Stimulated activated naive CD8-positive, alpha-beta T cell treated with anti-CD3 and anti-CD28 coated beads, Interleukin-15, amount 100 ng/mL, for 72 hours (primary cell): ENCODE measurements around the gene MALSU1.

Source experiments
- ATAC-seq: fragments of 150-1000 bp; cut with Tn5 transposase; 2 replicates; pipeline ENCODE4 v1.10.0; 2021; ENCODE audit warnings: mild to moderate bottlenecking, moderate library complexity
- DNase-seq, 2 donors: peaks; one replicate each; pipeline ENCODE4 v3.0.0; 2021 to 2022
- H3K27ac Mint-ChIP-seq, 2 donors: one replicate each; pipeline ENCODE4 v1.8.0; 2022; ENCODE audit warnings: mild to moderate bottlenecking in 2 of 2, mixed read lengths in 2 of 2, moderate library complexity in 2 of 2
- H3K27me3 Mint-ChIP-seq: one replicate; pipeline ENCODE4 v1.8.0; 2022; ENCODE audit warnings: mixed read lengths
- H3K4me1 Mint-ChIP-seq: one replicate; pipeline ENCODE4 v1.8.0; 2022; ENCODE audit warnings: mild to moderate bottlenecking, mixed read lengths
- H3K4me3 Mint-ChIP-seq, 2 donors: one replicate each; pipeline ENCODE4 v1.8.0; 2022; ENCODE audit warnings: mild to moderate bottlenecking in 2 of 2, mixed read lengths in 2 of 2, moderate library complexity in 1 of 2
- H3K9me3 Mint-ChIP-seq, 2 donors: one replicate each; pipeline ENCODE4 v1.8.0; 2022; ENCODE audit warnings: mixed read lengths in 2 of 2

Gene MALSU1

DNA sequence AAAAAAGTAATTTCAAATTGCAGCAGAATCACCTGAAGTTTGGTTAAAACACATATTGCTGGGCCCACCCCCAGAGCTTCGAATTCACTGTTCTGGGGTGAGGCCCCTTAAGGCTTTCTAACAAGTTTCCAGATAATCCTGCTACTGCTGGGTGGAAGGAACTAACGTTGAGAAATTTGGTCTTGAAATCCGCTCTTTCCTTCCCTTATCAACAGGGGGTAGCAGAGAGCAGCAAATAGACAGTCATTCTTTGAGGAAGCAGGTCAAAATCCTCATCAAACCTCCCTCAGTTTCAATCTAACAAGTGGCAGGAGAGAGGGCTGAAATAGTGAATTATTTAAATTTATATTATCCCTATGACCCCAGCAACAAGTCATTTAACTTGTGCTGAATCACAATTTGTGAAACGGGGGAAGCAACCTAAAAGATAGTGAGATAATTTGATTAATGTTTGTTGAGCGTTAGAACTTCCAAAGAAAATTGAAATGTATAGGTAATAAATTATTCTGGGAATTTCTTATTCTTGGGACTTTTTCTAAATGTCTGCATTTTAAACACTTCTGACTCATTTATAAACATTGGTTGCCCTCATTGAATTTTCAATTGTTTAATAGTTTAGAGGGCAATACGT, 21.7 kb upstream of the MALSU1 start:
- peaks cover under 1% of the 10 kb centered on the region for H3K27me3 Mint-ChIP-seq
- H3K9me3 Mint-ChIP-seq, result no peaks in the 10 kb centered on the region
- H3K4me3 Mint-ChIP-seq, result no peak overlapping the region
- ATAC-seq, result peak; percentile 35
- no peak overlapping the region for H3K27ac Mint-ChIP-seq
- H3K4me1 Mint-ChIP-seq, result peaks cover 20% of the 10 kb centered on the region
- peak; percentile 33 to 42 for DNase-seq

DNA sequence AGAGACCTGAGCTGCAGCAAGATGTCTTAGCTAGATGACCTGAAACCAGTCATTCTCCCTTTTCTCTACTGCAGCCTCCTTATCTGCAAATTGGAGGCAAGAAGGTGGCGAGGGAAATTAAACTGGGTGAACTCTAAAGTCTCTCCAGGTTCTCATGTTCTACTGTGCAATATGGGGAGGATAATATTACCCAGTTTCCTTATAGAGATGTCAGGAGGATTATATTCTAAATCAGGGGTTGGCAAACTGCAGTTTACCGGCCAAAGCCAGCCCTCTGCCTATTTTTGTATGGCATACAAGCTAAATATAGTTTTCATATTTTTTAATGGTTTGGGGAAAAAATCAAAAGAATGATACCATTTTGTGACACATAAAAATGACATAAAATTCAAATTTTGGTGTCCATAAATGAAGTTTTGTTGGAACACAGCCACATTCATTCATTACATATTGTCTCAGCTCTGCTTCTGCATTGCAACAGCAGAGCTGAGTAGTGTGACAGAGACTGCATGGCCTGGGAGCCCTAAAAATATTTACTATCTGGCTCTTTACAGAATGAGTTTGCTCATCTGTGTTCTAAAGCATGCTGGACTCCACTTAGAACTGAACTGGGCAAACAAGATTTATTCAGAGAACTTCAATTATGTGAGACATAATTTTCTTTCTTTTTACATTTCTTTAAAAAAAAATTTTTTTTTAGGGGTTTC, 19.2 kb upstream of the MALSU1 start:
- Mint-ChIP-seq H3K27me3 (no peaks in the 10 kb centered on the region), H3K4me1 (peaks cover 11% of the 10 kb centered on the region), H3K4me3 (no peak overlapping the region), H3K9me3 (no peaks in the 10 kb centered on the region), H3K27ac (no peak overlapping the region)
- DNase-seq, result no peak
- no peak for ATAC-seq

DNA sequence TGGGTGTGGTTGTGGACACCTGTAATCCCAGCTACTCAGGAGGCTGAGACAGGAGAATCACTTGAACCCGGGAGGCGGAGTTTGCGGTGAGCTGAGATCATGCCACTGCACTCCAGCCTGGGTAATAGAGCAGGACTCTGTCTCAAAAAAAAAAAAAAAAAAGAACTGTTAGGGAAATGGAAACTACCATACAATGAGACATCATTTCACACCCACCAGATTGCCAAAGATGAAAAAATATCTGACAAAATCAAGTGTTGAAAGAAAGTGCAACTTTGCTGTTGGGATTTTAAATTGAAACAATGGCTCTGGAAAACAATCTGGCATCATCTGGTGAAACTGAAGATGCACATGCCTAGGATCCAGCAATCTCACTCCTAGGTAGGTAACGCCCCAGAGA, 16.1 kb upstream of the MALSU1 start:
- no peak overlapping the region for H3K4me3 Mint-ChIP-seq
- peaks cover 19% of the 10 kb centered on the region for H3K4me1 Mint-ChIP-seq
- H3K27me3 Mint-ChIP-seq, result no peaks in the 10 kb centered on the region
- no peak overlapping the region for H3K27ac Mint-ChIP-seq
- DNase-seq (no peak), ATAC-seq (no peak)
- peaks cover 0 to 4% of the 10 kb centered on the region in 2 donors for H3K9me3 Mint-ChIP-seq

DNA sequence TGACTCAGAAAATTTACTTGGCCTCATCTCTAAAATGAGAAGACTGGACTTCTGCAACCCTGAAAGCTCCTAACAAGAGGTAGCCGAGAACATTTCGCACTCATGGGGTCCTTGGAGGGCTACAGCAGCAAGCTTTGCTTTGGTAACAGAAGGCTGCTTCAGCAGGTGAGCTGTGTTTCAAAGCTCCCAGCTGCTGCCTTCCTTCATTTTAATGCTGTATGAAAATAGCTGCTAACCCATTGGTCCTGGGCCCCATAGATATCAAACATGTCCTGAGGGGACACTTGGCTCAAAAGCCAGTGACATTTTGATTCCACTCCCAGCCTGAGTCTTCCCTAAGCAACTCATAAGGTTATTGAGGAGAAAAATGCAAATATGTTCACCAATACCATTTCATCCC, 14.3 kb upstream of the MALSU1 start:
- DNase-seq (no peak), ATAC-seq (no peak)
- H3K9me3 Mint-ChIP-seq, result peaks cover 0 to 5% of the 10 kb centered on the region in 2 donors
- H3K4me1 Mint-ChIP-seq, result peaks cover 27% of the 10 kb centered on the region
- H3K27ac Mint-ChIP-seq, result no peak overlapping the region
- no peaks in the 10 kb centered on the region for H3K27me3 Mint-ChIP-seq
- H3K4me3 Mint-ChIP-seq, result no peak overlapping the region

DNA sequence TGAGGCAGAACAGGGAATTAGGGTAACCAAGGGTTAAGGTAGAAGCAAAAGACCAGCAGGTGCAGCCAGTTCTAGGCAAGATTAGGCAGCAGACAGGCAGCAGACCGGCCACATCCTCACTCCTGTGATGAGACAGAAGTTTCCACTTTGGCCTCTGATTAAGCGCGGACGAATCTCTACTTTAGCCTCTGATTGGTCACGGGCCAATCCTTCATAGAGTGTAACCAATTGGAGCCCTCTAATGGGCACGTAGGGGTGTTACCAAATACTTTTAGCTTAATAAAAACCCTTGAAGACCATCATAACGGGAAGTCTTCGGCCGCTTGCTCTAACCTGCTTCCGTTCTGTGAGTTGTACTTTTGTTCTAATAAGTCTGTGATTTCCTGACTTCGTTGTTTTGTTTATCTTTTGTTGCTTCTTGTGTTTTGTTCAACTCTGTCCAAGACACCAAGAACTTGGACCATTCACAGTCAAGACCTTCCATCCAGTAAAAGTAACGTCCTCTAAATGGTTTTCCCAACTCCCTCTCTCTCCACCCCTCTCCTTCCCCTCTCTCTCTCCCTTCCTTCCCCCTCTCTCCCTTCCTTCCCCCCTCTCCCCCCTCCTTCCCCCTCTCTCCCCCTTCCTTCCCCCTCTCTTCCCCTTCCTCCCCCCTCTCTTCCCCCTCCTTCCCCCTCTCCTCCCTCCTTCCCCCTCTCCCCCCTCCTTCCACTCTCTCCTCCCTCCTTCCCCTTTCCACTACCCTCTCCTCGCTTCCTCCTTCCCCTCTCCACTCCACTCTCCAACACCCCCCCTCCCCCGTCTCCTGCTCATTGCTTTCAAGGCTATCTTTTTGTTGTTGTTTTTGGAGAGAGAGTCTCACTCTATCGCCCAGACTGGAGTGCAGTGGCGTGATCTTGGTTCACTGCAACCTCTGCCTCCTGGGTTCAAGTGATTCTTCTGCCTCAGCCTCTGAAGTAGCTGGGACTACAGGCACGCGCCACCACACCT, 13.2 kb upstream of the MALSU1 start:
- Mint-ChIP-seq H3K9me3 (peaks cover 0 to 5% of the 10 kb centered on the region in 2 donors), H3K4me1 (peaks cover 27% of the 10 kb centered on the region), H3K4me3 (no peak overlapping the region), H3K27ac (no peak overlapping the region), H3K27me3 (no peaks in the 10 kb centered on the region)
- DNase-seq (no peak), ATAC-seq (no peak)

DNA sequence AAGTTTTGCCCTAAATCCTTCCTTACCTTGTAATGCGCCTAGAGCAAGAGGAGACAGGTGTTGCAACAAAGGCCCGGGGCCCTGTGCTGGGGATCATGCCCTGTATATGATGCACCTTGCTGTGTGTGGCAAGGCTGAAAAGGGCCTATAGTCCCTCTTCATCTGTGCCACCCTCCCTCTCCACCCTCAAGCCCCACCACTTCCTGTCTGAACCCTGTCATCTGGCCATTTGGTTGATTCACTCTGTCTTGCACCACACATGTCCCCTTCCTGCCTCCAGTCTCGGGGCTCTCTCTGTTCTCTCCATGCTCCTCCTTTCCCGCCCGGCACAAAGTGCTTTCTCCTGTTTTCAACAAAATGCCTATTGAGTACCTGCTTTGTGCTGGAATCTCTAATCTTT, 11.5 kb upstream of the MALSU1 start:
- ATAC-seq (peak; percentile 94), DNase-seq (peak; percentile 9 to 42)
- H3K4me1 Mint-ChIP-seq, result peaks cover 30% of the 10 kb centered on the region
- peaks cover 0 to 5% of the 10 kb centered on the region in 2 donors for H3K9me3 Mint-ChIP-seq
- H3K4me3 Mint-ChIP-seq, result no peak overlapping the region
- H3K27ac Mint-ChIP-seq, result peak overlapping the region in 1 of 2 donors; percentile 41
- no peaks in the 10 kb centered on the region for H3K27me3 Mint-ChIP-seq

DNA sequence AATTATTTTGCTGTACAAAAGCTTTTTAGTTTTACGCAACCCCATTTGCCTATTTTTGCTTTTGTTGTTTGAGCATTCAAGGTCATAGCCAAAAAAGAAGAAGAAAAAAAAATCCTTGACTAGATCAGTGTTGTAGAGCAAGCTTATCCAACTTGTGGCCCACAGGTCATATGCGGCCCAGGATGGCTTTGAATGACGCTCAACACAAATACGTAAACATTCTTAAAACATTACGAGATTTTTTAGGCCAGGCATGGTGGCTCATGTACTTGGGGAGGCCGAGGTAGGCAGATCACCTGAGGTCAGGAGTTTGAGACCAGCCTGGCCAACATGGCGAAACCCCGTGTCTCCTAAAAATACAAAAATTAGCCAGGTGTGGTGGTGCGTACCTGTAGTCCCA, 8.1 kb upstream of the MALSU1 start:
- DNase-seq (no peak), ATAC-seq (no peak)
- H3K9me3 Mint-ChIP-seq, result peaks cover 0 to 5% of the 10 kb centered on the region in 2 donors
- no peak overlapping the region for H3K4me3 Mint-ChIP-seq
- no peak overlapping the region for H3K27ac Mint-ChIP-seq
- peaks cover 21% of the 10 kb centered on the region for H3K4me1 Mint-ChIP-seq
- H3K27me3 Mint-ChIP-seq, result no peaks in the 10 kb centered on the region

GRCh38 chr7:23291957-23292560, 7.1 kb upstream of the MALSU1 start:
- Mint-ChIP-seq H3K27me3 (no peaks in the 10 kb centered on the region), H3K27ac (peak overlapping the region in 1 of 2 donors; percentile 82), H3K4me3 (no peak overlapping the region), H3K9me3 (peaks cover 0 to 5% of the 10 kb centered on the region in 2 donors), H3K4me1 (peaks cover 21% of the 10 kb centered on the region)
- DNase-seq (no peak), ATAC-seq (no peak)

DNA sequence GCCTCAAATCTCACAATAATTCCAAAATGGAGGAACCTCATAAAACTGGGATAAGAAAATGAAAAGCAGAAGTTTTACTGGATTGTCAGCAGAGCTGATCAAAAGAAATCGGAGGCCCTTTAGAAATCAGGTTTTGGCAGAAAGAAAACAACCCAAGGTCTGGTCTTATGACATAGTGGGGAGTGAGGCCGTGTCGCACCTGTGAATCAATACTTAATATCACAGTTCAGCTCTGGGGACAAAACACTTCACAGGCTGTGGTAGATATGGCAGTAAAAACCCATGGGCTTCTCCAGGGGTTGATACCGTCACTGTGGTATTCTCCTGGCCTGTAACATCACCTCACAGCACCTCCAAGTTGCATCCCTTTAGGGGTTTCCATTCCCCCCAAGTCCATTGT, 6.5 kb upstream of the MALSU1 start:
- ATAC-seq (no peak), DNase-seq (no peak)
- peaks cover under 1 to 5% of the 10 kb centered on the region in 2 donors for H3K9me3 Mint-ChIP-seq
- no peaks in the 10 kb centered on the region for H3K27me3 Mint-ChIP-seq
- H3K4me3 Mint-ChIP-seq, result no peak overlapping the region
- peaks cover 19% of the 10 kb centered on the region for H3K4me1 Mint-ChIP-seq
- no peak overlapping the region for H3K27ac Mint-ChIP-seq

- no peak overlapping the region for H3K4me3 Mint-ChIP-seq
Measured at GRCh38 chr7:23293500-23294073, 5.6 kb upstream of the MALSU1 start.

GRCh38 chr7:23294549-23295400, 4.4 kb upstream of the MALSU1 start:
- DNase-seq, result no peak
- Mint-ChIP-seq H3K4me1 (peaks cover 12% of the 10 kb centered on the region), H3K27ac (no peak overlapping the region), H3K4me3 (no peak overlapping the region), H3K27me3 (no peaks in the 10 kb centered on the region), H3K9me3 (peaks cover 0 to 4% of the 10 kb centered on the region in 2 donors)
- no peak for ATAC-seq

More at GRCh38 chr7:23293500-23294073, 5.6 kb upstream of the MALSU1 start:
- H3K27ac Mint-ChIP-seq, result no peak overlapping the region
- H3K9me3 Mint-ChIP-seq, result peaks cover 0 to 4% of the 10 kb centered on the region in 2 donors
- H3K4me1 Mint-ChIP-seq, result peaks cover 15% of the 10 kb centered on the region
- ATAC-seq, result no peak
- DNase-seq, result no peak
- no peaks in the 10 kb centered on the region for H3K27me3 Mint-ChIP-seq

GRCh38 chr7:23295401-23295697, 3.8 kb upstream of the MALSU1 start:
- H3K27me3 Mint-ChIP-seq, result no peaks in the 10 kb centered on the region
- DNase-seq (no peak), ATAC-seq (no peak)
- peaks cover 0 to 4% of the 10 kb centered on the region in 2 donors for H3K9me3 Mint-ChIP-seq
- no peak overlapping the region for H3K4me3 Mint-ChIP-seq
- H3K4me1 Mint-ChIP-seq, result peaks cover 16% of the 10 kb centered on the region
- H3K27ac Mint-ChIP-seq, result no peak overlapping the region

GRCh38 chr7:23298141-23298881, 828 bp upstream of the MALSU1 start:
- Mint-ChIP-seq H3K27ac (peak overlapping the region; percentile 81 to 94), H3K4me1 (peaks cover 37% of the 10 kb centered on the region), H3K27me3 (no peaks in the 10 kb centered on the region), H3K4me3 (peak overlapping the region; percentile 83 to 88), H3K9me3 (peaks cover 0 to 4% of the 10 kb centered on the region in 2 donors)
- ATAC-seq, result no peak
- no peak for DNase-seq
